NCI-H2029 (cell line): ENCODE measurements around the gene MYEOV.

Experiments used
- DNase-seq: peaks from one replicate; lab custom pipeline; 2025; lab: John Stamatoyannopoulos, UW

Gene MYEOV

GRCh38 chr11:69293819-69294505 lies at the start of gene MYEOV:
TSS of gene MYEOV (plus strand) at chr11:69294155. CDS start at chr11:69295355, 1,200 bp downstream.
- DNase-seq: no peak

- DNase-seq: no peak
Observed at GRCh38 chr11:69244266-69244665, 49.7 kb upstream of the MYEOV start.

GRCh38 chr11:69245041-69245440 lies 48.9 kb upstream of the MYEOV start:
- DNase-seq: no peak

GRCh38 chr11:69245491-69246345 lies 48.2 kb upstream of the MYEOV start:
- DNase-seq: no peak

GRCh38 chr11:69249311-69250185 lies 44.4 kb upstream of the MYEOV start:
- DNase-seq: no peak

- DNase-seq: no peak
Observed at GRCh38 chr11:69250186-69251056, 43.5 kb upstream of the MYEOV start.

- DNase-seq: no peak
Observed at GRCh38 chr11:69251057-69251393, 42.9 kb upstream of the MYEOV start.

GRCh38 chr11:69251639-69252489 lies 42.1 kb upstream of the MYEOV start:
- DNase-seq: no peak

- DNase-seq: no peak
Observed at GRCh38 chr11:69252490-69252837, 41.5 kb upstream of the MYEOV start.

- no peak for DNase-seq
Observed at GRCh38 chr11:69253028-69253427, 40.9 kb upstream of the MYEOV start.

GRCh38 chr11:69257134-69257533 lies 36.8 kb upstream of the MYEOV start:
- no peak for DNase-seq

GRCh38 chr11:69257838-69258658 lies 35.9 kb upstream of the MYEOV start:
- no peak for DNase-seq

- no peak for DNase-seq
Observed at GRCh38 chr11:69259096-69259495, 34.9 kb upstream of the MYEOV start.

GRCh38 chr11:69260622-69261021 lies 33.3 kb upstream of the MYEOV start:
- no peak for DNase-seq

- DNase-seq: no peak
Observed at GRCh38 chr11:69261116-69261515, 32.8 kb upstream of the MYEOV start.

GRCh38 chr11:69262918-69263735 lies 30.8 kb upstream of the MYEOV start:
- DNase-seq: no peak

GRCh38 chr11:69263736-69264052 lies 30.3 kb upstream of the MYEOV start:
- DNase-seq: no peak

GRCh38 chr11:69264486-69264885 lies 29.5 kb upstream of the MYEOV start:
- no peak for DNase-seq

- DNase-seq: no peak
Observed at GRCh38 chr11:69265210-69265609, 28.7 kb upstream of the MYEOV start.
